HG02571 (cell line): Measurements from ENCODE around the gene DARS2.
"Not testable (repeated sequence)": the region's sequence is repeated elsewhere in the genome, so short reads cannot be mapped to it uniquely, and the experiment has no call there.

Source experiments
- ATAC-seq: cut with Tn5 transposase; IDR thresholded peaks from one replicate; pipeline ENCODE4 v1.9.1; 2021; ENCODE audit warnings: mild to moderate bottlenecking, moderate library complexity; ENCODE audit not compliant: unreplicated experiment

The DARS2 gene

DNA sequence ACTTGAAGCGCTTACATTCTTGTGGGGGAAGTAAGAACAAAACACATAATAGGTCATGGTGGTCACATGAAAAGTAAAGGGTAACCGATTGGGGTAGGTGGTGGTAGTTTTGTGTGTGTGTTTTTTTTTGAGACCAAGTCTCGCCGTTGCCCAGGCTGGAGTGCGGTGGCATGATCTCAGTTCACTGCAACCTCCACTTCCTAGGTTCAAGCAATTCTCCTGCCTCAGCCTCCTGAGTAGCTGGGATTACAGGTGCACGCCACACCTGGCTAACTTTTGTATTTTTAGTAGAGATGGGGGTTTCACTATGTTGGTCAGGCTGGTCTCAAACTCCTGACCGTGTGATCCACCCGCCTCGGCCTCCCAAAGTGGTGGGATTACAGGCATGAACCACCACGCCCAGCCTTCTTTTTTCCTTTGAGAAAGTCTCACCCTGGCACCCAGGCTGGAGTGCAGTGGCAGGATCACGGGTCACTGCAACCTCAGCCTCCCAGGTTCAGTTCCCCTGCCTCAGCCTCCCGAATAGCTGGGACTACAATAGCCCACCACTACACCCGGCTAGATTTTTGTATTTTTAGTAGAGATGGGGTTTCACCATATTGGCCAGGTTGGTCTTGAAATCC lies 37.8 kb downstream of the DARS2 start:
- not testable (repeated sequence) for ATAC-seq

DNA sequence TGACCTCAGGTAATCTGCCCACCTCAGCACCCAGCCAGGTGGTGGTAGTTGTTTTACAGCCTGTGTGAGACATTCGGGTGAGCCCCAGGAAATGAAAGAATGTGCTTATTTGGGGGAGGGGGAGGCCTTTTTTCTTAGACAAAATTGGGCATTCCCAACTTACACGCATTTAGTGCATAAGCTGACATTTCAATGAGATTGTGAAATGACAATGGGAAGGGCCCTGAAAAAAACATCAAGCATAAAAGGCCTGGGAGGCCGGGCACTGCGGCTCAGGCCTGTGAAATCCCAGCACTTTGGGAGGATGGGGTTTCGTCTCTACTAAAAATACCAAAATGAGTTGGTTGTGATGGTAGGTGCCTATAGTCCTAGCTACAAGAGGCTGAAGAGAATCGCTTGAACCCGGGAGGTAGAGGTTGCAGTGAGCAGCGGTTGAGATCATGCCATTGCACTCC lies 38.3 kb downstream of the DARS2 start:
- ATAC-seq, result no peak

DNA sequence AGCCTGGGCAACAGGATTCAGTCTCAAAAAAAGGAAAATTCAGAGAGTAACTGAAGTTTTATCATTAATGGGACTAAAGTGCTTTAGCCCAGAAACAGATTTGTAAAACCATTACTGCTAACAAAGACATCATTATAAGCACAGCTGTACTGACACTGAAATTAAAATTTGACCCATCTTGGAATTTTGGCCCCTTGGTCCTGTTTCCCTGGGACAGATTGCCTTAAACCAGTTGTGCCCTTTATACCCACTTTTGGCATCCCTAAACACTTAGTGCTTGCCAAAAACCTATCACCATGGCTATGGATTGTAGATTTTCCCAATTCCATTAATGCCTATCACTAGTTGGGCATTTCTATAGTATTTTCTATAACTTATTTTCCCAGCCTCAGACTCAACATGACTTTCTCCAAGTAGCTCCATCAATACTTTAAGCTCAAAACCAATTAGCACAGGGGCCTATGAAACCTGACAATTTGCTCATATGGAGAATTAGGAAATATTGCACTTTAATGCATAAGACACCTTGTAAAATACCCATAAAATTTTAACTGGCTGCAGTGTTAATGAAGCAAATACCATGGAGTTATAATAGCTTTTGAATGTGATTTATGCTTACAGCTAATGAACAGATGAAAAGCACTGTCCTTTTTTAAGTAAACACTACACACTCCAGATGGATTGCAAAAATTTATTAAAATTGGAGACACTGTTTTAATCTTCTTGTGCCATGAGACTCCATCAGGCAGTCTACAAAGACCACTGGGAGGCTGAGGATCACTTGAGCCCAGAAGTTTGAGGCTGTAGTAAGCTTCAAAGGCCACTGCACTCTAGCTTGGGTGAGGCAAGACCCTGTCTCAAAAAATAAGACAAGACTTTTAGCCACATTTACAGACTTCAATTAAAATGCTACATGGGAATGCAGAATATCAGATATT lies 39.0 kb downstream of the DARS2 start:
- no peak for ATAC-seq

DNA sequence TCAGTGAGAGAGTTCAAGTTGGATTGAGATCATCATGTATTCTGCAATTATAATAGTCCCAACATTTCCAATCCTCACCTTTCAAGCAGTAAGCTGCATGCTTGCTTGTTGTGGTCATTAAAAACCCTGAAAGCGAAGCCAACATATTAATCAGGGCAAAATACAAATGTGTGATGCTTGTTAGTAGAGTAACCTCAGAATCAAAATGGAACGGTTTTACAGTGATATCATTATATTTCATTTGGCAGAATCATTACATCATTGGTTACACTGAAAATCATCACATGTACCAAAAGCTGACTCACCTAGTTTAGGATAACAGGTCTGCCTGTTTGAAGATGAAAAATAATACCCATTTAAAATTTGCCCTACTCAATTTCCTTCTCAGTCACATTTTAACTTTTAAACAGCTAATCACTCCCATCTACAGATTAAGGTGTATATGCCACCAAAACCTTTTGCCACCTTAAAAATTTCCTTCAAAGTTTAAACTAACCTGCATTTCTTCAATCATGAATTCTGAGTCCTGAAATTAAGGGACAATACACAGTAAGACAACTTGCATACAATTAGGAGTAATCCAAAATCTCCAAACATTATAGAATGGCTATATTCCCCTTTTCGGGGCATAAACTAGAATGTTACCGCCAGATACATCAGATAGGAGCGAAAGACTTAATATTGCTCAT lies 39.9 kb downstream of the DARS2 start:
- no peak for ATAC-seq

DNA sequence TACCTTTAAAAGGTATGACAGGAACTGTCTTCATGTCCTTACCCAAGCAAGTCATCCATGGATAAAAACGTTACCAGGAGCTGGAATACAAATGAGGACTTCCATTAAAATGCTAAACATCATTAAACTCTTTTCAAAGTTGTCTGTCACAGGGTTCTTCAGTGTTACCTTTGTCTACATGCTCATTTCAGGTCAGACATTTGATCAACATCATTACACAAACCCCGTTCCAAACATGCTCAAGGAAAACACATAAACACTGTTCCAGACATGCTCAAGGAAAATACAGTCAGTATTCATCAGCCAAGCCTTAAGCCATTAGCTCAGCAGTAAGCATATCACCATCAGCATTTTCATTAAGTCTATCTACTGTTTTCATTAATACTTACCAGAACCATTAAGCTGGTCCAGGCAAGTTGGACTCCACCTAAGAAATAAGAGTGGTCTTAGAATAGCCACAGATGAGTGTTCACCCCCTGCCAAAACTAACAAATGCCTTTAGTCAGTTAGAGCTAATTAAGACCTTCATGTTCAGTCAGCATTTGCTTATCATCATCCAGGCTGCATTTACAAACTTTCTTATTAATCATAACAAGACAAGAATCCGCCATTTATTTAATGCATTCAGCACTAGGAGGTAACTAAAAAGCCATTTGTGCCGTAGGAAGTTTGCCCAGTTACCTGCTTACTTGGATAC lies 41.1 kb downstream of the DARS2 start:
- ATAC-seq, result no peak

DNA sequence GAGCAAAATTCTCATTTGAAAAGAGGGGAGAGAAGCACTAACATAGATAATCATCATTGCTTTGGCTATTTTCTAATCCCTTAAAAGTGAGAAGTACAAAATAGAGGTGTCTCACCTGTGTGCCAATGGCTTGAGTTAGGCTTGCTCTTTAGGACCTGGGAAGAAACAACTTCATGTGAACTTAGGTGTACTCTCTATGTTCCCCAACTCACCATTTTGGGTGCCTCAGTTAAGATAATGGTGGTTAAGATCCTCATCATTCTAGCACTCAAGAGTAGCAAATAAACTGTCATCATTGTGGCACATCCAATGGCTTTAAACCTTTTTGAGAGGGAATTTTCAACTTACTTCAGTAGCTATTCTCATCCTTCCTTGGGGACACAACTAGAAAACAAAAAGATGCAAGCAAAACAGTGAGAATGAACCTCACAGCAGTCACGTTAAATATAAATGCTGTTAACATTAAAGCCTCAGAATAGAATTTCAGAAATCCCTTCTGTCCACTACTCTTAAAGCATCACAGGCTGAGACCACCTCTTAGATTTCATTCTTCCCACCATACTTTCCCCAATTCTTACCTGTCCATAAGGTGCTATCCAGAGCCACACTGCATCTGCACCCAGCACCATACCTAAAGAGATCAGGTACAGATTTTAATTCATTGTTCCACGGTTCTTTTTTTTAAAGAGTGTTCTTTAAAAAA lies 42.1 kb downstream of the DARS2 start:
- no peak for ATAC-seq

DNA sequence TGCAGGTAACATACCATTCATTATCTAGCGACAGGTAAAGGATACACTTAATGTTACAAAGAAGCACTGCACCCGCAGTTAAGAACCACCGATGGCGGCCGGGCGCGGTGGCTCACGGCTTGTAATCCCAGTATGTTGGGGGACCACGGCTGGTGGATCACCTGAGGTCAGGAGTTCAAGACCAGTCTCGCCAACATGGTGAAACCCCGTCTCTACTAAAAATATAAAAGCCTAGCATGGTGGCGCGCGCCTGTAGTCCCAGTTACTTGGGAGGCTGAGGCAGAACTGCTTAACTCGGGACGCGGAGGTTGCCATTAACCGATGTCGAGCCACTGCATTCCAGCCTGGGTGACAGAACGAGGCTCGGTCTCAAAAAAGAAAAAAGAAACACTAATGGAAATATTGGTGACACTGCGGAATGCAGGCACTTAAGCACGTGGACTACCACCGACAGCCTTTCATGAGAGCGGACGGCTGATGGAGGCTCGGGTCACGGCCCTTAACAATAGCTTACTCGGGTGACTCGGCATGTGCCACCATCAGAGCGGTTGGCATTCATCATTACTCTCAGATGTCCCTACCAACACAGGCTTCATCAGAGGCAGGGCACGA lies 42.8 kb downstream of the DARS2 start:
- ATAC-seq, result no peak

DNA sequence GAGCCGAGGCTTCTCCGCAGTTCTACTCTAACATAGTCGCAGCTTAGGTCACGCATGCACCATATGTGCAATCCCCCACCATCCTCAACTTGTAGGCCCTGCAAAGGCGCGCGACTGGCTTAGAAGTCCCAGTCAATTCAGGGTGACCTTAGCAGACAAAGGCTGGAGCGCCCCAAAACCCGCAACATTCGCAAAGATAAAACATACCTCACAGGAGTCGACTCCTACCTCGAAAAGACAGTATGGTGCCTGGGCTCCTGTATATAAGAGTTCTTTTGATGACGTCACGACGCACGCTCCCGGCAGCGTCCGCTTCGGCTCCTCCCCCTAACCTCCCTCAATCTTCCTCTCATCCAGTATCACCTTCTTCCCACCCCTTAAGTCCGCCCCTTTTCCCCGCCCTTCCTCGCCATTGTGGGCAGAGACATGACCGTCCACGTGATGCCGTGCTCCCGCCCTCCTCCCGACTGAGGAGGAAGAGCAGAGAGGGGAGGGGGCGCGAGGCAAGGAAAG lies 43.3 kb downstream of the DARS2 start, which contains the start of gene GAS5:
Gene GAS5 (minus strand): TSS at position 237 of the 513 bp plus-strand sequence.
- peak; percentile 60 for ATAC-seq

DNA sequence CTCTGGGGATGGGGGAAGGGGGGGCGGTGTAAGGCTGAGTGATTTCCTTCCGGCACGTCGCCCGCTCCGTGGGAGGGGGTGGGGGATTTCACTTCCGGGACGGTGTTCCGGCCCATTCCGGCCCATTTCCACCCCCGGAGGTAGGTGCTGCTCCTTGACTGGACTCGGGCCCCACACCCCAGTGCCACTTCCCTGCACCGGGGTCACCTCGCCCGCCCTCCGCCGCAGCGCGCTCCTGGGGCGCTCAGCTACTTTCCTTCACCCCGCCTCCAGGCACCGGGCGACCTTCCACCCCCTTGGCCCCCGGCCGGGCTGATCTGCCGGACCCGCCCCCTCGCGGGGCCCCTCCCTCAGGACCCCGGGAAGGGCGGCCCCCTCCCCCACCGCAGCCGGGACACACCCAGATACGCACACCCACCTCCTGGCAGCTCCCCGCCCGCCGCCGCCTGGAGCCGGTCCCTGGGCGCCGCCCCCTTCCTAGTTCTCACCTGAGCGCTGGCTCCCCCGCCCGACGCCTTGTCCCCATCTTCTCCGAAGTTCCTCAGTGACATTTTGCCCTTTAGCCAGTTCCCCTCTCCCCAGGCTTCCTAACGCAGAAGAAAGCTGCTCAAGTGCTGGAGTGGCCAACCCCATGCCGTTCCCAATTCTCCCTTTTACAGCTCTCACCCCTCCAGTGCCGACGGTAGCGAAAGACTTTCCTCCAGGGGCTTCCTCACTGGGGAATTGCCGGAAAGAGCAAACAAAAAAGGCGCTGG lies 44.0 kb downstream of the DARS2 start, which contains the start of gene ZBTB37:
Gene ZBTB37 (plus strand): TSS at position 115 of the 755 bp plus-strand sequence. CDS start 1,846 bp downstream, outside the sequence.
- peak; percentile 50 for ATAC-seq

DNA sequence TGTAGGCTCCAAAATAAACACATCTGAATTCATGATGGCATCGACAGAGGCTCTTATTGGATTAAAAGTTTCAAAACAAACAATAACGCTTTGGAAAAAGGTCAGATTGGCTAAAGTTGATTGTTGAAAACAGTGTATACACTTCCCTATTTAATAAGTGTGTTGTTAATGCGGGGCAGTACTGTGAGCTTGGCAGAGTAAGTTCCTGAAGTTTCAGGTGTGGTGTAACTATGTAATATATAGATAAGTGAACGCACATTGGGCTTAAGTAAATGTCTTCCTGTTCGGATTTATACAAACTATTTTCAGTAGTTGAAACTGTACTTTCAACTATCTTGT lies 44.5 kb downstream of the DARS2 start:
- no peak for ATAC-seq

DNA sequence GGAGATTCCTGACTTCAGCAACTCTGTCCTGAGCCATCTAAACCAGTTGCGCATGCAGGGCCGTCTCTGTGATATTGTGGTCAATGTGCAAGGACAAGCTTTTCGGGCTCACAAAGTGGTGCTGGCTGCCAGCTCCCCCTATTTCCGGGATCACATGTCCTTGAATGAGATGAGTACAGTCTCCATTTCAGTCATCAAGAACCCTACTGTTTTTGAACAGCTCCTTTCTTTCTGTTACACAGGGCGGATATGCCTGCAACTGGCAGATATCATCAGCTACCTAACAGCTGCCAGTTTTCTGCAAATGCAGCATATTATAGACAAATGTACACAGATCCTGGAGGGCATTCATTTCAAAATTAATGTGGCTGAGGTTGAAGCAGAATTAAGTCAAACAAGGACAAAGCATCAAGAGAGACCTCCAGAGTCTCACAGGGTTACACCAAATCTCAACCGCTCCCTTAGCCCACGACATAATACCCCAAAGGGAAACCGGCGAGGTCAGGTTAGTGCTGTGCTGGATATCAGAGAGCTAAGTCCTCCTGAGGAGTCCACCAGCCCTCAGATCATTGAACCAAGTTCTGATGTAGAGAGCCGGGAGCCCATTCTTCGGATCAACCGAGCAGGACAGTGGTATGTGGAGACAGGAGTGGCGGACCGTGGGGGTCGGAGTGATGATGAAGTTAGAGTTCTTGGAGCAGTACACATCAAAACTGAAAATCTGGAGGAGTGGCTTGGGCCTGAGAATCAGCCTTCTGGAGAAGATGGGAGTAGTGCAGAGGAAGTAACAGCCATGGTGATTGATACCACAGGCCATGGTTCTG lies 46.0 kb downstream of the DARS2 start:
- no peak for ATAC-seq

DNA sequence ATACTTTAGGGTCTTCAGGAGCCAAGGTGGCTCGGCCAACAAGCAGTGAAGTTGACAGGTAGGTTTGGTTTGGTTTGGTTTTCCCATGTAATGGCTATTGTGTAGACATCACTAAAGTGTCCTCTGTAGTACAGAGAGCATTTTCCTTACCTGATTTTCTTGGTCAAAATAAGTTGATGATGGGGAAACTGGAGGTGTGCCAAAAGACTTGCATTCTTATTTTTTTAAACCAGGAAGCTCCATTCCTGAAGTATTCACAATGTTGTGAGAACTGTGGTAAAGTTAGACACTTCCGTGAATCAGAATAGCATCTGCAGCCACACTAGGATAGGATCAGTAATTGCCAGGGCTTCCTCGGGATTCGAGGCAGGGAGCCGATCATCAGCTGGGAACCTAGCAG lies 46.6 kb downstream of the DARS2 start:
- ATAC-seq, result no peak

DNA sequence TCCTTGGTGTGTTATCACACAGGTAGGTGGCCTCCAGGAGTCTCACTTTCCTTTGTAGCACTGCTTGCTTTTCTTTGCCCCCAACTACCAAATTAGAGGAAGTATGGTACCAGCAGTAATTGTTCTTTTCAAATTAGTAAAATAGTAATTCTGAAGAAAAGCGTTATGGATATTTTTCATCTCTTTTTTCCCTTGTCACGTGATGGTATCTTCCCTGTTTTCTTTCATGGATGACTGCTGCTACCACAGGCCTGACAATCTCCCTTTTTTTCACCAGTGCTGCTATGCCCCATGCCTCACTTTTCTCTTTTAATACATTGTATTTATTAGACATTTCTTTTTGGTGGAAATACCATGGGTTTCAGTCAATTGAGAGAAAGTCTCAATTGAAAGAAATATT lies 47.0 kb downstream of the DARS2 start:
- no peak for ATAC-seq

DNA sequence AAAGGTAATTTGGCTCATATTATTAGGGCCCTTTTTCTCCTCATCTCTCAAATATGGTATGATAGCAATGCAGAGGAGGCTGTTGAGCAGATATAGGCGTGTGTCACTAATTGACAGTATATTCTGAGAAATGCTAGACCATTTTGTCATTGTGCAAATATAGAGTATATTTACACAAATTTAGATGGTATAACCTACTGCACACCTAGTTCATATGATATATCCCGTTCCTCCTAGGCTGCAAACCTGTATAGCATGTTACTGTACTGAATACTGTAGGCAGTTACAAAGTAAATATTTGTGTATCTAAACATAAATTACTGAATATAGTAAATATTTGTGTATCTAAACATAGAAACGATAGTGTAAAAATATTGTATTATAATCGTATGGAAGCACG lies 52.3 kb downstream of the DARS2 start:
- ATAC-seq, result no peak

DNA sequence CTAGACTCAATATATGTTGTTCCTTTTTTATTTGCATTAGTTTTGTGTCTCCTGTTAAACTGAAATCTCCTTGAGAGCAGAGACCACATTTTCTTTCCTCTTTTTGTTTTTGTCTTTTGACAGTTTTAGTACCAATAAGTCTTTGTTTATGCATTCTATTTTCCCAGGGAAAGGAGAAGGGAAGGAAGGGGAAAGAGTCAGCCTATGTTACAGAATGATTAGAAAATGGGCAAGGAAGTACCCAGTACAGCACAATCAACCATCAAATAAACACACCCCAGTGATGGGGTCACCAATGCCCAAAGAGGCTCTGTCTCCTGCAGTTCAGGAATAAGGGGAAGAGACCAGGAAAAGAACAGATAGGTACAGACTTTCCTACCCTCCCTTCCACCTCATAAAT lies 53.8 kb downstream of the DARS2 start:
- no peak for ATAC-seq

DNA sequence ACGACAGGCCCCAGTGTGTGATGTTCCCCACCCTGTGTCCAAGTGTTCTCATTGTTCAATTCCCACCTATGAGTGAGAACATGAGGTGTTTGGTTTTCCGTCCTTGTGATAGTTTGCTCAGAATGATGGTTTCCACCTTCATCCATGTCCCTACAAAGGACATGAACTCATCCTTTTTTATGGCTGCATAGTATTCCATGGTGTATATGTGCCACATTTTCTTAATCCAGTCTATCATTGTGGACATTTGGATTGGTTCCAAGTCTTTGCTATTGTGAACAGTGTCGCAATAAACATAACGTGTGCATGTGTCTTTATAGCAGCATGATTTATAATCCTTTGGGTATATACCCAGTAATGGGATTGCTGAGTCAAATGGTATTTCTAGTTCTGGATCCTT lies 56.6 kb downstream of the DARS2 start:
- ATAC-seq, result not testable (repeated sequence)

DNA sequence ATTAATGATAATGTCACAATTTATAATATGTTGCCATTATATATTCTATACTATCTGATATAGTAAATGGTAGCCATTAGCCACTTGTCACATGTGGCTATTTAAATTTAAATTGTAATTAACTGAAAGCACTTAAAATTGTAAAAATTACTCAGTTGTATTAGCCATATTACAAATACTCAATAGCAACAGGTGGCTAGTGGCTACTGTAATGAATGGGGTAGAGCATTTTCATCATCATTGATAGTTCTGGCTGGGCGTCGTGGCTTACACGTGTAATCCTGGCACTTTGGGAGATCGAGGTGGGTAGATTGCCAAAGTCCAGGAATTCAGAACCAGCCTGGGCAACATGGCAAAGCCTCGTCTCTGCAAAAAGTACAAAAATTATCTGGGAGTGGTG lies 60.2 kb downstream of the DARS2 start:
- ATAC-seq, result no peak
